H1 (cell line): Measurements from ENCODE around the gene EPHB1. TPM values are rescaled to one million over a fixed set of nuclear protein-coding genes. Genes with fewer than 3 reads are reported as not detected.

Source experiments
- CTCF ChIA-PET: fragments of 300-600 bp; sonication (Branson Sonifier 250); formaldehyde crosslinking; loops from one replicate; lab custom pipeline; 2021; ENCODE audit not compliant: partially characterized antibody; lab: Charles Lee
- POLR2A ChIA-PET: fragments of 300-600 bp; sonication (Branson Sonifier 250); formaldehyde crosslinking; loops from one replicate; lab custom pipeline; 2021; ENCODE audit warnings: inconsistent platforms; ENCODE audit not compliant: partially characterized antibody; lab: Charles Lee
- DNase-seq, 2 experiments: peaks; one replicate each; pipeline versions ENCODE4 v3.0.0 to v3.0.0-alpha.2; 2010 to 2022; ENCODE audit warnings: low spot score in 2 of 2, low read depth in 1 of 2, mixed read lengths in 1 of 2
- FAIRE-seq: peaks from 2 replicates; lab custom pipeline; 2011; peaks lifted over from hg19 to GRCh38; lab: Jason Lieb, UNC
- H2AFZ ChIP-seq: 2 replicates; pipeline ENCODE4 v1.8.1; 2012; ENCODE audit warnings: low read length, inconsistent platforms
- H2AK5ac ChIP-seq: 2 replicates; pipeline ENCODE4 v1.6.1; 2013; ENCODE audit warnings: low read depth, low read length
- H2BK120ac ChIP-seq: replicated peaks from 2 replicates; pipeline ENCODE3; 2013; ENCODE audit warnings: low read depth, low read length, inconsistent platforms
- H2BK12ac ChIP-seq: 2 replicates; pipeline ENCODE4 v1.6.1; 2013; ENCODE audit warnings: low read depth, low read length
- H2BK15ac ChIP-seq: 2 replicates; pipeline ENCODE4 v1.6.1; 2013; ENCODE audit warnings: low read length
- H2BK20ac ChIP-seq: 2 replicates; pipeline ENCODE4 v1.6.1; 2013; ENCODE audit warnings: low read length
- H2BK5ac ChIP-seq: 2 replicates; pipeline ENCODE4 v1.6.1; 2013; ENCODE audit warnings: low read depth, low read length
- H3K14ac ChIP-seq: 2 replicates; pipeline ENCODE4 v1.6.1; 2013; ENCODE audit warnings: inconsistent platforms; ENCODE audit not compliant: insufficient read length
- H3K18ac ChIP-seq: 2 replicates; pipeline ENCODE4 v1.6.1; 2013; ENCODE audit warnings: low read length; ENCODE audit errors: extremely low read depth
- H3K23ac ChIP-seq: 2 replicates; pipeline ENCODE4 v1.6.1; 2013; ENCODE audit warnings: inconsistent platforms; ENCODE audit not compliant: insufficient read length
- H3K23me2 ChIP-seq: 2 replicates; pipeline ENCODE4 v1.6.1; 2013; ENCODE audit warnings: low read depth, low read length
- H3K27ac ChIP-seq: 2 replicates; pipeline ENCODE4 v1.6.1; 2011; ENCODE audit warnings: low read depth, low read length, inconsistent platforms
- H3K27me3 ChIP-seq, 4 experiments: replicated peaks in 1 of 4; 1 replicate in 1 of 4; 2 replicates in 3 of 4; pipeline versions ENCODE4 v1.6.1 to v1.8.1; 2011 to 2013; ENCODE audit warnings: low read length in 3 of 4, mild to moderate bottlenecking in 3 of 4, inconsistent platforms in 2 of 4, mixed read lengths in 2 of 4, moderate library complexity in 1 of 4; ENCODE audit not compliant: control insufficient read depth in 3 of 4, insufficient read depth in 3 of 4; ENCODE audit errors: extremely low read depth in 1 of 4
- H3K36me3 ChIP-seq, 4 experiments: 2 replicates each; pipeline versions ENCODE4 v1.6.1 to v1.8.1; 2011 to 2013; ENCODE audit warnings: mild to moderate bottlenecking in 4 of 4, low read length in 3 of 4, moderate library complexity in 2 of 4, control low read depth in 1 of 4, inconsistent platforms in 1 of 4; ENCODE audit not compliant: insufficient read depth in 4 of 4, control insufficient read depth in 2 of 4
- H3K4ac ChIP-seq: replicated peaks from 2 replicates; pipeline ENCODE3; 2013; ENCODE audit warnings: low read length, low read depth, mixed read lengths, inconsistent platforms; ENCODE audit not compliant: insufficient read length
- H3K4me1 ChIP-seq, 4 experiments: replicated peaks in 1 of 4; 1 replicate in 1 of 4; 2 replicates in 3 of 4; pipeline versions ENCODE4 v1.6.1 to v1.8.1; 2011 to 2013; ENCODE audit warnings: low read length in 3 of 4, inconsistent platforms in 2 of 4, mixed read lengths in 1 of 4; ENCODE audit not compliant: insufficient read depth in 4 of 4, control insufficient read depth in 3 of 4
- H3K4me2 ChIP-seq, 2 experiments: 2 replicates each; pipeline versions ENCODE4 v1.6.1 to v1.8.1; 2011 to 2013; ENCODE audit warnings: low read depth in 2 of 2, low read length in 2 of 2, control low read depth in 1 of 2, inconsistent platforms in 1 of 2, mild to moderate bottlenecking in 1 of 2; ENCODE audit not compliant: insufficient read depth in 1 of 2
- H3K4me3 ChIP-seq, 4 experiments: fragments of 200-600, 300-600 bp in 1 of 4; sonication (generic), shearing (Covaris generic), sonication (Bioruptor Twin) in 1 of 4; 2 replicates each; pipeline versions ENCODE4 v1.5.1 to v1.8.1; 2011 to 2016; ENCODE audit warnings: low read length in 4 of 4, low read depth in 3 of 4, control low read depth in 2 of 4, inconsistent platforms in 2 of 4, mild to moderate bottlenecking in 2 of 4, mixed read lengths in 1 of 4, moderate library complexity in 1 of 4; ENCODE audit not compliant: insufficient read depth in 2 of 4; ENCODE audit errors: extremely low read depth in 1 of 4
- H3K56ac ChIP-seq: replicated peaks from 2 replicates; pipeline ENCODE3; 2013; ENCODE audit warnings: low read depth, mild to moderate bottlenecking, mixed read lengths, low read length, inconsistent platforms; ENCODE audit not compliant: insufficient read length
- H3K79me1 ChIP-seq: 2 replicates; pipeline ENCODE4 v1.6.1; 2013; ENCODE audit warnings: low read depth, low read length, control low read depth
- H3K79me2 ChIP-seq, 2 experiments: 2 replicates each; pipeline versions ENCODE4 v1.6.1 to v1.8.1; 2012 to 2013; ENCODE audit warnings: low read length in 2 of 2, mild to moderate bottlenecking in 2 of 2, inconsistent platforms in 1 of 2; ENCODE audit not compliant: insufficient read depth in 2 of 2, control insufficient read depth in 1 of 2
- H3K9ac ChIP-seq, 4 experiments: replicated peaks in 1 of 4; 1 replicate in 1 of 4; 2 replicates in 3 of 4; pipeline versions ENCODE4 v1.6.1 to v1.8.1; 2011 to 2013; ENCODE audit warnings: low read depth in 3 of 4, low read length in 3 of 4, control low read depth in 2 of 4, mild to moderate bottlenecking in 2 of 4, moderate library complexity in 2 of 4, inconsistent platforms in 1 of 4; ENCODE audit errors: extremely low read depth in 1 of 4
- H3K9me3 ChIP-seq, 2 experiments: 2 replicates each; pipeline versions ENCODE4 v1.6.1 to v1.8.1; 2012 to 2013; ENCODE audit warnings: mild to moderate bottlenecking in 2 of 2, moderate library complexity in 2 of 2, control low read depth in 1 of 2, inconsistent platforms in 1 of 2, low read depth in 1 of 2, low read length in 1 of 2, mixed read lengths in 1 of 2; ENCODE audit not compliant: insufficient read depth in 2 of 2
- H4K20me1 ChIP-seq, 2 experiments: replicated peaks in 1 of 2; 2 replicates each; pipeline versions ENCODE3 to v1.8.1; 2011 to 2013; ENCODE audit warnings: inconsistent platforms in 2 of 2, low read length in 2 of 2, mild to moderate bottlenecking in 1 of 2; ENCODE audit not compliant: insufficient read depth in 2 of 2, control insufficient read depth in 1 of 2
- H4K5ac ChIP-seq: 2 replicates; pipeline ENCODE4 v1.6.1; 2013; ENCODE audit warnings: low read length, low read depth, mixed read lengths, inconsistent platforms; ENCODE audit not compliant: insufficient read length
- H4K8ac ChIP-seq: 2 replicates; pipeline ENCODE4 v1.8.0; 2013; ENCODE audit warnings: mild to moderate bottlenecking, moderate library complexity, low read length, inconsistent platforms; ENCODE audit not compliant: insufficient read depth; ENCODE audit errors: extremely low read depth
- H4K91ac ChIP-seq: replicated peaks from 2 replicates; pipeline ENCODE3; 2013; ENCODE audit warnings: low read length, mixed read lengths, inconsistent platforms; ENCODE audit not compliant: insufficient read length
- CHD1 ChIP-seq: IDR thresholded peaks from 2 replicates; pipeline ENCODE4 v1.6.1; 2012; ENCODE audit warnings: low read depth, low read length, improper control_type of control experiment
- CREB1 ChIP-seq: IDR thresholded peaks from 2 replicates; pipeline ENCODE4 v1.6.1; 2012; ENCODE audit warnings: inconsistent platforms
- EGR1 ChIP-seq: IDR thresholded peaks from 2 replicates; pipeline ENCODE4 v1.6.1; 2011; ENCODE audit warnings: low read depth, low read length, borderline replicate concordance
- JUN ChIP-seq: IDR thresholded peaks from 2 replicates; pipeline ENCODE4 v1.6.1; 2011; ENCODE audit warnings: low read depth, mild to moderate bottlenecking, improper control_type of control experiment, low read length
- KDM5A ChIP-seq: fragments of 200-600 bp; IDR thresholded peaks from 2 replicates; pipeline ENCODE4 v1.7.1; 2012; ENCODE audit warnings: mild to moderate bottlenecking, low read length, inconsistent platforms, mixed read lengths
- RBBP5 ChIP-seq: IDR thresholded peaks from 2 replicates; pipeline ENCODE4 v1.7.1; 2012; ENCODE audit warnings: low read depth, mild to moderate bottlenecking, inconsistent platforms, low read length, moderate library complexity, borderline replicate concordance
- SIN3A ChIP-seq, 2 experiments: IDR thresholded peaks in 1 of 2; conservative IDR thresholded peaks in 1 of 2; 2 replicates each; pipeline ENCODE4 v1.6.1; 2011 to 2012; ENCODE audit warnings: low read length in 2 of 2, improper control_type of control experiment in 1 of 2, low read depth in 1 of 2, mild to moderate bottlenecking in 1 of 2
- TAF1 ChIP-seq: IDR thresholded peaks from 2 replicates; pipeline ENCODE4 v1.6.1; 2011; ENCODE audit warnings: mild to moderate bottlenecking, low read depth, low read length
- TBP ChIP-seq: IDR thresholded peaks from 2 replicates; pipeline ENCODE4 v1.6.1; 2011; ENCODE audit warnings: low read depth, low read length, improper control_type of control experiment
- WGBS, 2 experiments: shearing (Covaris generic) in 1 of 2; methylation state at CpG; one replicate each; pipeline versions ENCODE4 v1.1.6 to v1.1.7; 2013 to 2015; ENCODE audit warnings: low lambda C conversion rate in 2 of 2, mixed read lengths in 2 of 2, inconsistent platforms in 1 of 2, low coverage in 1 of 2, missing lambda C conversion rate in 1 of 2; ENCODE audit not compliant: insufficient replicate concordance in 2 of 2, insufficient coverage in 1 of 2, insufficient read length in 1 of 2; ENCODE audit errors: extremely low coverage in 1 of 2, missing lambda C conversion rate in 1 of 2; 5-methylcytosine and 5-hydroxymethylcytosine counted together
- polyA plus RNA-seq, 7 experiments: library from polyadenylated mRNA; depleted of rRNA in 3 of 7; stranded (reverse) in 5 of 7; unstranded in 2 of 7; fragments of >200 nt in 5 of 7; fragments of 200-250 nt in 2 of 7; gene quantifications; 1 replicate in 5 of 7; 2 replicates in 1 of 7; 4 replicates in 1 of 7; pipeline versions ENCODE4 v1.2.1 to v1.2.3, GENCODE V29; 2011 to 2013; ENCODE audit warnings: missing spikeins in 2 of 7, mixed read lengths in 2 of 7
- total RNA-seq: library from RNA; stranded (reverse); fragmentation: NEBNext Ultra II Directional; extraction: Animal tissue kit (Norgen Biotek cat#: 25700); gene quantifications from 2 replicates; pipeline ENCODE4 v1.2.1, GENCODE V29; 2021

The EPHB1 gene
- total and polyA plus RNA-seq, 2 of the 8 experiments (the other 6 are each of a cell fraction or from before 2014, with no cell fraction given): 3.5 to 5.9 TPM

DNA sequence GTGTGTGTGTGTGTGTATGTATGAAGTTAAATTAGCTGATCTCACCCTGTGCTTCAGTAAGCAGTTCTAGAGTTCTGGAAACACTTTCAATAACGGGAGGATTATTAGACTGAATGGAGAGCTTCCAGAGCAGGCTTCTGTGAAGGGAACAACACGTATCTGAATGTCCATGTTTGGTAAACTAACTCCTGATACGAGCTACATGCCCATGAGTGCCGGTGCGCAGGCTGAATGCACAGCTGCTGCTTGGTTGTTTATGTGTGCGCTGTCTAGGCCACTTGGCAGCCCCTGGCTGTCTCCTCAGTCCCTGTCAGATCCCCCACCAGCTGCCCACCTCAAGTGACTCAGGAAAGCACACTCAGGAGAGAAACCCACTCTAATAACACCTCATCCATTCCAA lies 137.0 kb downstream of the EPHB1 start:
- Histone ChIP-seq H4K5ac (no peak overlapping the region), H4K91ac (no peak overlapping the region), H2AFZ (no peak overlapping the region), H3K14ac (no peak overlapping the region), H2BK20ac (no peak overlapping the region), H3K9ac (no peak overlapping the region), H2BK15ac (no peak overlapping the region), H3K18ac (no peak overlapping the region), H2BK5ac (no peak overlapping the region), H3K27ac (no peak overlapping the region), H4K20me1 (no peaks in the 10 kb centered on the region), H4K8ac (no peak overlapping the region), H3K23me2 (no peaks in the 10 kb centered on the region), H3K4ac (no peak overlapping the region), H3K4me2 (no peak overlapping the region), H3K27me3 (peaks cover 0 to 2% (median 0%) of the 10 kb centered on the region in 4 experiments; a peak in 3 of 7 replicates), H3K79me2 (no peaks in the 10 kb centered on the region), H2BK12ac (peak overlapping the region; percentile 84; the same call in 1 of the 2 replicates), H3K36me3 (no peaks in the 10 kb centered on the region), H3K56ac (no peak overlapping the region), H2BK120ac (no peak overlapping the region), H3K9me3 (no peaks in the 10 kb centered on the region), H3K4me1 (peaks cover 5 to 14% (median 11%) of the 10 kb centered on the region in 4 experiments; a peak in 6 of 7 replicates), H3K23ac (no peak overlapping the region), H3K79me1 (no peaks in the 10 kb centered on the region), H2AK5ac (0 out of 2 replicates have a peak overlapping the region, but pooled peaks have one; percentile 75), H3K4me3 (no peak overlapping the region)
- no peak for FAIRE-seq
- no peak for DNase-seq
- 88% methylated on average over 6 of the region's 6 CpGs; no CpG with 5 or more reads in 1 of the 2 experiments for WGBS, 2 experiments
- TF ChIP-seq CHD1 (no peak), TBP (no peak), EGR1 (no peak), TAF1 (no peak), RBBP5 (no peak), CREB1 (no peak), JUN (no peak), SIN3A (conservative IDR thresholded peaks at IDR 0.05 in 1 of 2, IDR thresholded peaks at IDR 0.05 in 1 of 2; ENCODE audit: low read depth in 1 of 2, low read length in 2 of 2) (no peak), KDM5A (no peak)
- ChIA-PET CTCF (no interaction called here), POLR2A (no interaction called here)
